Left colon (tissue), 2 donors: ENCODE measurements around the gene NMT1. TPM values are rescaled to one million over a fixed set of nuclear protein-coding genes. Genes with fewer than 3 reads are reported as not detected.

Experiments
- ATAC-seq: fragments of 200-7000 bp; cut with Tn5 transposase; one replicate; pipeline ENCODE4 v1.9.1; 2020; ENCODE audit warnings: mild to moderate bottlenecking, moderate library complexity
- DNase-seq, 2 donors: peaks; one replicate each; pipeline ENCODE4 v3.0.0-alpha.2; 2020
- intact Hi-C, 2 donors: fragments of 100-400 bp; cut with DNase I in 1 of 2; cut with micrococcal nuclease in 1 of 2; formaldehyde crosslinking; loops; one replicate each; pipeline versions ENCODE4 v1.11.2 to v1.14.0; 2022; cut with DNase I, micrococcal nuclease
- total RNA-seq, 2 donors: library from RNA; stranded (reverse); fragmentation: NEBNext Ultra II Directional; extraction: Animal tissue kit (Norgen Biotek cat#: 25700); gene quantifications; one replicate each; pipeline ENCODE4 v1.2.1, GENCODE V29; 2021
- donor health status: DM: no; HTN: no; CAD: no.
- donor health status: DM: yes; HTN: yes; CAD: no.

The NMT1 gene
- total RNA-seq, 2 donors from 2014 or later: 48.2 to 69.5 TPM

GRCh38 chr17:45061606-45062205 lies 589 bp downstream of the NMT1 start:
- ATAC-seq (peak; percentile 66), DNase-seq (no peak)
- intact Hi-C loops: no loop called here

GRCh38 chr17:45063198-45063597 lies 2.1 kb downstream of the NMT1 start:
- DNase-seq (no peak), ATAC-seq (no peak)
- intact Hi-C loops: no loop called here

DNA sequence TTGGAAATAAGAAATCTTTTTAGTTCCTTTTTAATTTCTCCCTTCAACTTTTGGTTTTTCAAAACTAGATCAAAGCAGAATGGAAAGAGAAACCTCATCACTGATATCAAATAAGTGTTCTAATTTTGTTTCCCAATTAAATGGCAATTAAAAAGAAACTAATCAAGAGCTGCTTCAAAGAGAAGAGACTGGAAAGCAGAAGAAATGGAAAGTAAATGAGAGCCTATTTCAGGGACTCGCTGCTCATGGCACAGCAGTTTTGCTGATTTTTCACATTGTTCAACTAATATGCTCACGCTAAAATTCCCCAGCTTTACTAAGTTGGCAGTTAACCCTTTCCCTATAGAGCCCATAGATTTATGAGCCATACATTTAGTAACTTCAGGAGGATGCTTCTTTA lies 6.5 kb downstream of the NMT1 start:
- no peak for ATAC-seq
- DNase-seq: no peak
- intact Hi-C loops: no loop called here

- ATAC-seq (no peak), DNase-seq (no peak)
- intact Hi-C loops: no loop called here
Measured at GRCh38 chr17:45070001-45070400, 8.9 kb downstream of the NMT1 start.

- ATAC-seq: no peak
- intact Hi-C loops: no loop called here
- DNase-seq: no peak
Measured at GRCh38 chr17:45070809-45071208, 9.7 kb downstream of the NMT1 start.

DNA sequence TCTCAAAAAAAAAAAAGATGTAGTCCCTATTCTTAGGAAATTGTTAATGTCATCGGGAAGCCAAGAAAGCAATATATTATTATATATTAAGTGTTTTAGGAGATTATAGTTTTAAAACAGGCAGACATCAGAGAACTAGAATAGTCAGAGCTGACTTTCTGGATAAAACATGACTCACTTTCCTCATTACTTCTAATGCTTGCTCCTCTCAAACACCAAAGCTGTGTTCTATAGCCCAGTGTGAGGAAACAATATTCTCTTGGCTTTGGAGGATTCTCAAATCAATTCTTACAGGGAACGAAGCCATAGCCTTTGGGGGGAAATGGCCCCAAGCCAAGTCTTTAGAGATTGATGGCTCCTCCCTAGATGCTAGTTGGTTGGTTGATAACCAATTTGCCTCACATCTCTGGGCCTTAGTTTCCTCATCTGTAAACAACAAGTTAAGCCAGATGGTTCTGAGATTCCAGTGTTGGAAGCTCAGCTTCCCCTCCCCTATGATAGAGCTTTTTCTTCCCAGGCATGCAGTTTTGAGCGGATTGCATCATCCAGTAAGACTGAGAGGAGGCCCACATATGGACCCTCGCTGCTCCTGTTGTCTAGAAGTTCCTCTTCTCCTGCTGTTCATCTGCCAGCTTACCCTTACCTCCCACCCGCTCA lies 12.4 kb downstream of the NMT1 start:
- no peak for ATAC-seq
- intact Hi-C loops: no loop called here
- DNase-seq: no peak

GRCh38 chr17:45077643-45078042 lies 16.5 kb downstream of the NMT1 start:
- intact Hi-C loops: no loop called here
- DNase-seq (no peak), ATAC-seq (peak; percentile 41)

GRCh38 chr17:45081047-45081703 lies 20.1 kb downstream of the NMT1 start:
- intact Hi-C loops: no loop called here
- no peak for ATAC-seq
- DNase-seq: no peak

DNA sequence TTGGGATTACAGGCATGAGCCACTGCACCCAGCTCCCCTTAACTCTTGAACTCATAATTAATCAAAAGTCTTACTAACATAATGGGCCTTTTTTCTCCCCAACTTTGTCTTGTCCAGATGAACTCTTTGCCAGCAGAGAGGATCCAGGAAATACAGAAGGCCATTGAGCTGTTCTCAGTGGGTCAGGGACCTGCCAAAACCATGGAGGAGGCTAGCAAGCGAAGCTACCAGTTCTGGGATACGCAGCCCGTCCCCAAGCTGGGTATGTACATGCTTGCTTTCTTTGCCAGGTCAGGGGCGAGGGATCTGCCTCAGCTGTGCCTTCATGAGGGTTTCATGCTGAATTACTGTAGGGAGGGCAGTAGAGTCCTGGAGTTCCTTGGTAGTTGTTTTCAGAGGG lies 25.3 kb downstream of the NMT1 start:
- no peak for ATAC-seq
- intact Hi-C loops: no loop called here
- DNase-seq: no peak

- ATAC-seq (peak; percentile 74), DNase-seq (no peak)
- intact Hi-C loops: no loop called here
Measured at GRCh38 chr17:45086865-45087503, 25.9 kb downstream of the NMT1 start.

- intact Hi-C loops: no loop called here
- DNase-seq (no peak), ATAC-seq (peak; percentile 88)
Measured at GRCh38 chr17:45087504-45087975, 26.4 kb downstream of the NMT1 start.

GRCh38 chr17:45087978-45088377 lies 26.9 kb downstream of the NMT1 start:
- no peak for DNase-seq
- no peak for ATAC-seq
- intact Hi-C loops: no loop called here

DNA sequence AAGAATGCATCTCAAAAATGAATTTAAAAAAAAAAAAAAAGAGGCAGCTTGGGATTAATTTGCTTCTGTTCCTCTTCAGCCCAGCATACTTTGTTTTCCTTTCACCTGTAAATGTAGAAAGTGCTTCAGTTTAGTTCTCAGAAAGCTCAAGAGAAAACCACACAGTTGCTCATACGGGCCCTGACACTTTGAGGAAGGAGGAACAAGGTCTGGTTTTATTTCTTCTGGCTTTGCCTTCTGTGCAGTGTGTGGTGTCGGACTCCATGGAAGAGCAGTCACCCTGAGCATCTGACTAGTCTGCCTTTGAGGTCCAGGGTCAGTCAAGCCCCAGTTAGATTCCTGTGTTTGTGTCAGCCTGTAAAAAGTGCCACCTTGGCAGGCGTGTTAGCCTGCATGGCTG lies 27.6 kb downstream of the NMT1 start:
- intact Hi-C loops: no loop called here
- DNase-seq: no peak
- no peak for ATAC-seq

GRCh38 chr17:45090711-45091110 lies 29.6 kb downstream of the NMT1 start:
- intact Hi-C loops: no loop called here
- ATAC-seq (no peak), DNase-seq (no peak)

GRCh38 chr17:45091778-45092425 lies 30.8 kb downstream of the NMT1 start:
- DNase-seq: no peak
- intact Hi-C loops: no loop called here
- no peak for ATAC-seq

DNA sequence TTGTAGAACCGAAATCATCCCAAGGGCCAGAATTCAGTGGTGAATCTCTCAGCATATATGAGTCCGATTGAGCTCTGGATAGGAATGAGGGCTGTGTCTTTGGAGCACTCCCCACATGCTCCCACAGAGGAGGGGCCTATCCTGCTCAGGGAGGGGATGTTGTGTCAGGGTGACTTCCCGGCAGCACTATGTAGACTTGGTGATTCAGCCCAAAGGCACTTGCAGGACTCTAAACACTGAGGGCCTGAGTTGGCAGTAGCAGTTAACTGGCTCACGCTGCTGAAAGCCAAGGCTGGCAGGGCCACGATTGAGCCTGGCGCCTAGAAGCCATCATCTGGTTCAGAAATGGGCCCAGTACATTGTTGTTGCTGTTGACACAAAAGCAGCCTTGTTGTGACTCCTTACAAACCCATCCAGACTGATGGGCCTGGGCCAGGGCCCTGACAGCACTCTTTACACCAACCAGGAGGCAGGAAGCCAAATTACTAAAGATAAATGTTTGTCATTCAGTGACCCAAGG lies 31.9 kb downstream of the NMT1 start:
- peak; percentile 33 to 83 for DNase-seq
- intact Hi-C loops: no loop called here
- peak; percentile 59 for ATAC-seq

- no peak for DNase-seq
- peak; percentile 14 for ATAC-seq
- intact Hi-C loops: no loop called here
Measured at GRCh38 chr17:45093444-45094110, 32.5 kb downstream of the NMT1 start.

DNA sequence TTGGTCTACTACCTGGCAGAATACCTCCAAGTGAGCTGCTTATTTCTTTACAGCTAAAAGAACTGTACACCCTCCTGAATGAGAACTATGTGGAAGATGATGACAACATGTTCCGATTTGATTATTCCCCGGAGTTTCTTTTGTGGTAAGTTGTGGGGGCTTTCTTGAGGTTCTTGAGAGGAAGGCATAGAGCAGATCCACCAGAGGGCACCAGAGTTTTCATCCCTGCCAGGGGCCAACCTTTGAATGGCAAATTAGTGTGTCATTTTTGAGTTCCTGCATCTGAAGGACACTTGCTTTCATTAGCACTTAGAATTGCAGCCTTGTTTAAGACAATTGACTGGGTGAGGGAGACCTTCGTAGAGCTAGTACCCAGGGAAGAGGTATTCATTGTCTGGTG lies 35.0 kb downstream of the NMT1 start:
- no peak for ATAC-seq

GRCh38 chr17:45096926-45097325 lies 35.8 kb downstream of the NMT1 start:
- intact Hi-C loops: no loop called here
- DNase-seq (no peak), ATAC-seq (no peak)

More for the DNA sequence above, 35.0 kb downstream of the NMT1 start:
- DNase-seq: no peak
- intact Hi-C loops: no loop called here
